ENCODE results near the gene DNM3. TPM values are rescaled to one million over a fixed set of nuclear protein-coding genes. Genes with fewer than 3 reads are reported as not detected.

Gene DNM3
- total and polyA plus RNA-seq, 2 donors (not counting 3 experiments of a cell fraction or from before 2014, with no cell fraction given) = 1.4 to 2.5 TPM

- no TSS peak for BruUV-seq (replicated peaks)
- DNase-seq (ENCODE audit: low read depth, low spot score) (no peak), FAIRE-seq (no peak)
- no peak overlapping the region for H3K27ac ChIP-seq (ENCODE audit: insufficient read depth, low read depth, low read length)
- no peak overlapping the region for H3K4me3 ChIP-seq (replicated peaks in 1 of 3; ENCODE audit: insufficient read depth in 1 of 3, low read depth in 1 of 3, low read length in 3 of 3)
- ChIA-PET POLR2A (no interaction called here), CTCF (no interaction called here)
- H3K9me1 ChIP-seq (replicated peaks; ENCODE audit: control insufficient read depth, extremely low read depth, insufficient read depth, low read length) = no peaks in the 10 kb centered on the region
- no peak for TF ChIP-seq GATA2 (IDR thresholded peaks at IDR 0.05; ENCODE audit: insufficient read depth, insufficient read length, low read depth, low read length)
- TF ChIP-seq MAX (IDR thresholded peaks at IDR 0.05; ENCODE audit: insufficient read depth, insufficient read length) = no peak
- no peak for TF ChIP-seq EZH2 (IDR thresholded peaks at IDR 0.05; ENCODE audit: borderline replicate concordance, low read depth, low read length, severe bottlenecking)
- TF ChIP-seq POLR2A (IDR thresholded peaks at IDR 0.05; ENCODE audit: low read depth, low read length) = no peak
- H3K9me3 ChIP-seq (replicated peaks; ENCODE audit: control insufficient read depth, insufficient read depth, low read length) = no peaks in the 10 kb centered on the region
- H3K79me2 ChIP-seq (ENCODE audit: control insufficient read depth, insufficient read depth, low read length) = no peaks in the 10 kb centered on the region
- dilution Hi-C loops (cut with MboI; ENCODE audit: extremely low pct_ligation_motif_present, low sequenced_read_pairs) = no loop called here
- H3K4me1 ChIP-seq (ENCODE audit: control insufficient read depth, extremely low read depth, insufficient read depth, low read length) = no peaks in the 10 kb centered on the region
- no peaks in the 10 kb centered on the region for H4K20me1 ChIP-seq (replicated peaks; ENCODE audit: control insufficient read depth, extremely low read depth, insufficient read depth, low read length)
- H2AFZ ChIP-seq (ENCODE audit: low read depth, low read length) = no peak overlapping the region
- H3K36me3 ChIP-seq (ENCODE audit: control insufficient read depth in 2 of 2, extremely low read depth in 1 of 2, insufficient read depth in 2 of 2, low read length in 2 of 2) = no peaks in the 10 kb centered on the region
- H3K27me3 ChIP-seq (ENCODE audit: control insufficient read depth in 2 of 2, insufficient read depth in 2 of 2, low read length in 2 of 2) = no peaks in the 10 kb centered on the region
- H3K4me2 ChIP-seq (ENCODE audit: insufficient read depth, low read length) = no peak overlapping the region
- intact Hi-C loops (cut with micrococcal nuclease) = no loop called here
- no peak overlapping the region for H3K9ac ChIP-seq (replicated peaks; ENCODE audit: extremely low read depth, insufficient read depth, low read length)
Measured at GRCh38 chr1:171899838-171900237, 58.5 kb downstream of the DNM3 start.

GRCh38 chr1:171901245-171901644 is 59.9 kb downstream of the DNM3 start:
- Histone ChIP-seq H3K4me2 (ENCODE audit: insufficient read depth, low read length) (no peak overlapping the region), H3K36me3 (ENCODE audit: control insufficient read depth in 2 of 2, extremely low read depth in 1 of 2, insufficient read depth in 2 of 2, low read length in 2 of 2) (no peaks in the 10 kb centered on the region), H3K9ac (replicated peaks; ENCODE audit: extremely low read depth, insufficient read depth, low read length) (no peak overlapping the region), H3K9me1 (replicated peaks; ENCODE audit: control insufficient read depth, extremely low read depth, insufficient read depth, low read length) (no peaks in the 10 kb centered on the region), H3K4me3 (replicated peaks in 1 of 3; ENCODE audit: insufficient read depth in 1 of 3, low read depth in 1 of 3, low read length in 3 of 3) (no peak overlapping the region), H2AFZ (ENCODE audit: low read depth, low read length) (no peak overlapping the region), H3K4me1 (ENCODE audit: control insufficient read depth, extremely low read depth, insufficient read depth, low read length) (no peaks in the 10 kb centered on the region), H3K79me2 (ENCODE audit: control insufficient read depth, insufficient read depth, low read length) (no peaks in the 10 kb centered on the region), H3K9me3 (replicated peaks; ENCODE audit: control insufficient read depth, insufficient read depth, low read length) (no peaks in the 10 kb centered on the region), H3K27ac (ENCODE audit: insufficient read depth, low read depth, low read length) (no peak overlapping the region), H3K27me3 (ENCODE audit: control insufficient read depth in 2 of 2, insufficient read depth in 2 of 2, low read length in 2 of 2) (no peaks in the 10 kb centered on the region), H4K20me1 (replicated peaks; ENCODE audit: control insufficient read depth, extremely low read depth, insufficient read depth, low read length) (no peaks in the 10 kb centered on the region)
- no peak for TF ChIP-seq MYC (IDR thresholded peaks at IDR 0.05; ENCODE audit: low read depth, low read length)
- TF ChIP-seq EZH2 (IDR thresholded peaks at IDR 0.05; ENCODE audit: borderline replicate concordance, low read depth, low read length, severe bottlenecking) = no peak
- no peak for TF ChIP-seq POLR2A (IDR thresholded peaks at IDR 0.05; ENCODE audit: low read depth, low read length)
- TF ChIP-seq CTCF (IDR thresholded peaks at IDR 0.05; ENCODE audit: extremely low read depth in 1 of 2, insufficient read depth in 1 of 2, low read depth in 1 of 2, low read length in 2 of 2) = no peak
- no peak for TF ChIP-seq POLR2AphosphoS5 (IDR thresholded peaks at IDR 0.05; ENCODE audit: insufficient read depth, low read depth, low read length)
- no peak for TF ChIP-seq MAX (IDR thresholded peaks at IDR 0.05; ENCODE audit: insufficient read depth, insufficient read length)
- no peak for TF ChIP-seq FOS (IDR thresholded peaks at IDR 0.05; ENCODE audit: borderline replicate concordance, insufficient read depth, low read length)
- no peak for TF ChIP-seq GATA2 (IDR thresholded peaks at IDR 0.05; ENCODE audit: insufficient read depth, insufficient read length, low read depth, low read length)
- no peak for TF ChIP-seq JUN (IDR thresholded peaks at IDR 0.05; ENCODE audit: borderline replicate concordance, insufficient read depth, insufficient read length, low read depth)
- intact Hi-C loops (cut with micrococcal nuclease) (no loop called here), dilution Hi-C loops (cut with MboI; ENCODE audit: extremely low pct_ligation_motif_present, low sequenced_read_pairs) (no loop called here)
- BruUV-seq (replicated peaks) = no TSS peak
- DNase-seq (ENCODE audit: low read depth, low spot score) = no peak
- CTCF ChIA-PET = no interaction called here
- FAIRE-seq = no peak
- POLR2A ChIA-PET = no interaction called here
